BJ (cell line): ENCODE results near the gene STX2. TPM values are rescaled to one million over a fixed set of nuclear protein-coding genes. Genes with fewer than 3 reads are reported as not detected.

Experiments used
- CTCF ChIA-PET: fragments of 350-600 bp; formaldehyde crosslinking; extraction: SDS; loops from one replicate; lab custom pipeline; 2021; ENCODE audit warnings: antibody characterized with exemption, inconsistent platforms; lab: Yijun Ruan, JAX
- POLR2A ChIA-PET: fragments of 300-600 bp; sonication (Branson Sonifier 250); formaldehyde crosslinking; extraction: SDS; loops from one replicate; lab custom pipeline; 2021; ENCODE audit warnings: antibody characterized with exemption; lab: Charles Lee
- DNase-seq: peaks from one replicate; pipeline ENCODE4 v3.0.0-alpha.2; 2011; ENCODE audit warnings: low read depth
- H3K27me3 ChIP-seq: 2 replicates; pipeline ENCODE4 v1.6.0; 2011; ENCODE audit warnings: low read length; ENCODE audit not compliant: control insufficient read depth, insufficient read depth
- H3K36me3 ChIP-seq: 2 replicates; pipeline ENCODE4 v1.5.1; 2011; ENCODE audit warnings: low read length; ENCODE audit not compliant: control insufficient read depth, insufficient read depth
- H3K4me3 ChIP-seq: 2 replicates; pipeline ENCODE4 v1.5.1; 2011; ENCODE audit warnings: low read depth, mild to moderate bottlenecking, control low read depth, low read length
- CTCF ChIP-seq: IDR thresholded peaks from 2 replicates; pipeline ENCODE4 v1.5.1; 2011; ENCODE audit warnings: low read depth, mild to moderate bottlenecking, control low read depth, inconsistent platforms, low read length, moderate library complexity; ENCODE audit not compliant: insufficient read depth
- polyA plus RNA-seq: library from polyadenylated mRNA; depleted of rRNA; stranded (reverse); fragments of >200 nt; gene quantifications from 2 replicates; pipeline ENCODE4 v1.2.3, GENCODE V29; 2011

STX2 gene
- polyA plus RNA-seq, 1 experiment, result 26.0 TPM

- TF ChIP-seq CTCF, result no peak
- Histone ChIP-seq H3K27me3 (no peaks in the 10 kb centered on the region), H3K36me3 (no peaks in the 10 kb centered on the region), H3K4me3 (no peak overlapping the region)
- ChIA-PET POLR2A (no interaction called here), CTCF (interaction anchor here (1.1 to 2.0 kb wide), 4 partner anchors 14 to 23 kb away, joined by 3 to 7 read pairs (median 4); no protein-coding TSS in a partner anchor)
- peak; percentile 42 for DNase-seq
These were observed 8.1 kb upstream of the STX2 start for GRCh38 chr12:130847112-130847511.

GRCh38 chr12:130846369-130846768, 7.3 kb upstream of the STX2 start:
- H3K36me3 ChIP-seq, result no peaks in the 10 kb centered on the region
- POLR2A ChIA-PET, result no interaction called here
- no peaks in the 10 kb centered on the region for H3K27me3 ChIP-seq
- no peak for TF ChIP-seq CTCF
- no peak overlapping the region for H3K4me3 ChIP-seq
- CTCF ChIA-PET, result interaction anchor here (1.1 to 2.0 kb wide), 4 partner anchors 14 to 24 kb away, joined by 3 to 7 read pairs (median 4); no protein-coding TSS in a partner anchor
- DNase-seq, result peak; percentile 30

GRCh38 chr12:130839770-130840404, 837 bp upstream of the STX2 start:
- Histone ChIP-seq H3K36me3 (no peaks in the 10 kb centered on the region), H3K4me3 (peak overlapping the region; percentile 41; the same call in 1 of the 2 replicates), H3K27me3 (no peaks in the 10 kb centered on the region)
- CTCF ChIA-PET, result interaction anchor here (1.0 to 1.4 kb wide), 2 partner anchors 11 to 22 kb away, joined by 3 read pairs; no protein-coding TSS in a partner anchor
- no peak for DNase-seq
- POLR2A ChIA-PET, result no interaction called here
- no peak for TF ChIP-seq CTCF

DNA sequence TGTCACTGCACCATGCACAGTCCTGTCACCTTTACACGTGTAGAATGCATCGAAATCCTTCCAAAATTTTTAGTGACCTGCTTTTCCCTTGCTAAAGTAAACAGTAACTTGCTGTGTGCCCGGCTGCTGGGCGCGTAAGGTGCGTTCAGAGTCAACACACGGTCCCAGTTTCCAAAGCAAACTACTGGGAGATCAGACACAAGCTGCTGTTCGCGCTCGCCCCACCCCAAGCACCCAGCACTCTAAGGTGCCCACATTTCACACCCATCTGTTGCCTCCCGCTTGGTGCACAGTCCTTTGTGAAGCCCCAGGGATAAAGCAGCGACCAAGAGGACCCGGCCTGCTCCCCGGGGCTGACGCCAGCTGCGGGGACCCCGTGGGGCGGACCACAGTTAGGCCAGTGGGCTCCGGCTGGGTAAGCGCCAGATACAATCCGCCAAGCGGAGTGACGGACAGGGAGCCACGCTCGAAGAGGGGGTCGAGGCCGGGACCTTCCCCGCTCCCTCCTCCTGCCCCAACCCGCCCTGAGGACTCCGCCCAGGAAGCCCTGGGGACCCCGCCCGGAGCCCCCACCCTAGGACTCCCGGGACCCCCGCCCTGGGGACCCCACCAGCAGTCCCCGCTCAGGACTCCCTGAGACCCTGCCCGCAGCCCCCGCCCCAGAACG, 633 bp downstream of the STX2 start:
- CTCF ChIA-PET, result interaction anchor here (1.1 to 2.2 kb wide), 3 partner anchors 12 to 33 kb away, joined by 3 to 10 read pairs (median 6); no protein-coding TSS in a partner anchor
- no peak for TF ChIP-seq CTCF
- DNase-seq, result no peak
- Histone ChIP-seq H3K27me3 (no peaks in the 10 kb centered on the region), H3K36me3 (peaks cover 2% of the 10 kb centered on the region; the same call in 1 of the 2 replicates), H3K4me3 (peak overlapping the region; percentile 92)
- POLR2A ChIA-PET, result no interaction called here

DNA sequence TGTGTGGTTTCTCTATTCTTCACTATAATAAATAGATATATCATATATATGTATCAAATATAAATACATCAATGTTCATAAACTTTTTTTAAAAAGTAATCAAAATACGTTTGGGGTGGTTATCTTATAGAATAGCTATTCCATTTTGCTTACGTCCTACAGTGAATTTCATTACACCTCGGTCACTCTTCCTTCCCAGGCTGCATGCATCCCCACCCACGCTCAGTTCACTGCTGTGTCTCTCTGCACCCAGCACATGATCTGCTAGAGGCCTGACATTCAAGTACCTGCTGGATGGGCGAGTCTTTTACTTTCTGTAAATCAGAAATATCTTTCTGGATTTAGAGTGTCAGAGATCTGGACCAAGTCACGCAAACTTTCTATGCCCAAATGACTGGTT, 3.6 kb downstream of the STX2 start:
- no peak for DNase-seq
- ChIA-PET POLR2A (no interaction called here), CTCF (interaction anchor here (0.7 kb wide), 1 partner anchor 76 kb away, joined by 3 read pairs; no protein-coding TSS in a partner anchor)
- H3K27me3 ChIP-seq, result no peaks in the 10 kb centered on the region
- H3K36me3 ChIP-seq, result peaks cover 2% of the 10 kb centered on the region; the same call in 1 of the 2 replicates
- H3K4me3 ChIP-seq, result no peak overlapping the region
- no peak for TF ChIP-seq CTCF
